ENCODE results near the gene KL. TPM values are rescaled to one million over a fixed set of nuclear protein-coding genes. Genes with fewer than 3 reads are reported as not detected.

The KL gene
- total RNA-seq, 2 donors from 2014 or later: 0.09 TPM; not detected in 1

- DNase-seq: no peak
- H3K27me3 Mint-ChIP-seq (ENCODE audit: insufficient read depth): peaks cover 4% of the 10 kb centered on the region
- Histone ChIP-seq H3K27ac (ENCODE audit: low read depth, low read length) (no peak overlapping the region), H3K4me1 (ENCODE audit: control insufficient read depth, insufficient read depth, low read length) (no peaks in the 10 kb centered on the region), H3K27me3 (ENCODE audit: control insufficient read depth, insufficient read depth, low read length, poor library complexity, severe bottlenecking) (no peaks in the 10 kb centered on the region), H3K9me3 (ENCODE audit: control insufficient read depth, low read length) (no peaks in the 10 kb centered on the region), H3K4me3 (ENCODE audit: low read length) (no peak overlapping the region), H3K36me3 (ENCODE audit: control insufficient read depth, insufficient read depth, low read length) (no peaks in the 10 kb centered on the region), H3K9ac (ENCODE audit: extremely low read depth, low read length, poor library complexity, severe bottlenecking) (no peak overlapping the region)
- H3K4me1 Mint-ChIP-seq: peaks cover 4% of the 10 kb centered on the region
- no peak overlapping the region for H3K4me3 Mint-ChIP-seq
- no peak overlapping the region for H3K27ac Mint-ChIP-seq
- no peaks in the 10 kb centered on the region for H3K9me3 Mint-ChIP-seq
- 81 to 100% methylated on average over 1 to 2 of the region's 2 CpGs for WGBS, 2 experiments (ENCODE audit: insufficient coverage in 1 of 2, insufficient read length in 1 of 2)
- TF ChIP-seq, protein P1, sequence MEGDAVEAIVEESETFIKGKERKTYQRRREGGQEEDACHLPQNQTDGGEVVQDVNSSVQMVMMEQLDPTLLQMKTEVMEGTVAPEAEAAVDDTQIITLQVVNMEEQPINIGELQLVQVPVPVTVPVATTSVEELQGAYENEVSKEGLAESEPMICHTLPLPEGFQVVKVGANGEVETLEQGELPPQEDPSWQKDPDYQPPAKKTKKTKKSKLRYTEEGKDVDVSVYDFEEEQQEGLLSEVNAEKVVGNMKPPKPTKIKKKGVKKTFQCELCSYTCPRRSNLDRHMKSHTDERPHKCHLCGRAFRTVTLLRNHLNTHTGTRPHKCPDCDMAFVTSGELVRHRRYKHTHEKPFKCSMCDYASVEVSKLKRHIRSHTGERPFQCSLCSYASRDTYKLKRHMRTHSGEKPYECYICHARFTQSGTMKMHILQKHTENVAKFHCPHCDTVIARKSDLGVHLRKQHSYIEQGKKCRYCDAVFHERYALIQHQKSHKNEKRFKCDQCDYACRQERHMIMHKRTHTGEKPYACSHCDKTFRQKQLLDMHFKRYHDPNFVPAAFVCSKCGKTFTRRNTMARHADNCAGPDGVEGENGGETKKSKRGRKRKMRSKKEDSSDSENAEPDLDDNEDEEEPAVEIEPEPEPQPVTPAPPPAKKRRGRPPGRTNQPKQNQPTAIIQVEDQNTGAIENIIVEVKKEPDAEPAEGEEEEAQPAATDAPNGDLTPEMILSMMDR (conservative IDR thresholded peaks at IDR 0.05): no peak
- H3K36me3 Mint-ChIP-seq (ENCODE audit: low read depth): no peaks in the 10 kb centered on the region
These were observed 63.7 kb downstream of the KL start for GRCh38 chr13:33079960-33080359.

DNA sequence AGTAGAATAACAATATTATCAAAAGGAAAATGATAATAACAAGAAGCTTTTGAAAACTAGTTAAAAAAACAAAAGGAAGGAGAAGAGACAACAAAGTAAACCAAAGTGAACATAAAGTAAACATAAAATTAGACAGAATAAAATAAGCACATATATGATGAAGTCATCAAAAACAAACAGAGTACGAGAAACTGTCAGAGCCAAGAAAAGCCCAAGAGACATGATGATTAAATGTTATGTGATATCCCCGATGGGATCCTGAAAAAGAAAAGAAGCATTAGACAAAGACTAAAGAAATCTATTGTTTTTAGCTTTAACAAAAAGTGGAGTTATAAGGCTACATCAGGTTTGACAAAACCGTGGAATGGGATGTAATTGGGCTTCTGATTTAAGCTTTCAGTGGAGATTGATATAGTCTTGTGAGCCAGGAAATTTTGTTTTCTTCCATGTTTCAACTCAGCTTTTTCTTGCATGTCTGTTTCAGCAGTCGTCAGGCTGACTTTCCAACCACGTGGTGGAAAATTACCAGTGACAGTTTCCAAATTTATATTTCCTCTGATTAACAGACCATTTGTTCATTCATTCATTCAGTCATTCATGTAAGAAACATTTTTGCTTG is 64.9 kb downstream of the KL start:
- no peak overlapping the region for H3K27ac Mint-ChIP-seq
- no peaks in the 10 kb centered on the region for H3K4me1 Mint-ChIP-seq
- DNase-seq: no peak
- WGBS, 2 experiments (ENCODE audit: insufficient coverage in 1 of 2, insufficient read length in 1 of 2): 81 to 93% methylated on average over 5 of the region's 5 CpGs
- Histone ChIP-seq H3K36me3 (ENCODE audit: control insufficient read depth, insufficient read depth, low read length) (no peaks in the 10 kb centered on the region), H3K27me3 (ENCODE audit: control insufficient read depth, insufficient read depth, low read length, poor library complexity, severe bottlenecking) (no peaks in the 10 kb centered on the region), H3K4me1 (ENCODE audit: control insufficient read depth, insufficient read depth, low read length) (no peaks in the 10 kb centered on the region), H3K27ac (ENCODE audit: low read depth, low read length) (no peak overlapping the region), H3K9ac (ENCODE audit: extremely low read depth, low read length, poor library complexity, severe bottlenecking) (no peak overlapping the region), H3K4me3 (ENCODE audit: low read length) (no peak overlapping the region), H3K9me3 (ENCODE audit: control insufficient read depth, low read length) (no peaks in the 10 kb centered on the region)
- H3K36me3 Mint-ChIP-seq (ENCODE audit: low read depth): no peaks in the 10 kb centered on the region
- no peaks in the 10 kb centered on the region for H3K9me3 Mint-ChIP-seq
- H3K27me3 Mint-ChIP-seq (ENCODE audit: insufficient read depth): peaks cover 9% of the 10 kb centered on the region
- TF ChIP-seq, protein P1 (conservative IDR thresholded peaks at IDR 0.05): no peak
- no peak overlapping the region for H3K4me3 Mint-ChIP-seq

- Mint-ChIP-seq H3K27me3 (ENCODE audit: insufficient read depth) (peaks cover 14% of the 10 kb centered on the region), H3K4me1 (no peaks in the 10 kb centered on the region)
These were observed 65.4 kb downstream of the KL start for GRCh38 chr13:33081666-33082065.

More at GRCh38 chr13:33081666-33082065, 65.4 kb downstream of the KL start:
- Mint-ChIP-seq H3K27ac (no peak overlapping the region), H3K9me3 (no peaks in the 10 kb centered on the region), H3K36me3 (ENCODE audit: low read depth) (no peaks in the 10 kb centered on the region), H3K4me3 (no peak overlapping the region)
- no peaks in the 10 kb centered on the region for H3K27me3 ChIP-seq (ENCODE audit: control insufficient read depth, insufficient read depth, low read length, poor library complexity, severe bottlenecking)
- H3K9ac ChIP-seq (ENCODE audit: extremely low read depth, low read length, poor library complexity, severe bottlenecking): no peak overlapping the region
- no peak overlapping the region for H3K27ac ChIP-seq (ENCODE audit: low read depth, low read length)
- H3K9me3 ChIP-seq (ENCODE audit: control insufficient read depth, low read length): no peaks in the 10 kb centered on the region
- H3K4me1 ChIP-seq (ENCODE audit: control insufficient read depth, insufficient read depth, low read length): no peaks in the 10 kb centered on the region
- DNase-seq: no peak
- WGBS, 2 experiments (ENCODE audit: insufficient coverage in 1 of 2, insufficient read length in 1 of 2): 94% methylated on average over 1 of the region's 1 CpG; no CpG with 5 or more reads in 1 of the 2 experiments
- H3K36me3 ChIP-seq (ENCODE audit: control insufficient read depth, insufficient read depth, low read length): no peaks in the 10 kb centered on the region
- no peak overlapping the region for H3K4me3 ChIP-seq (ENCODE audit: low read length)
- TF ChIP-seq, protein P1 (conservative IDR thresholded peaks at IDR 0.05): no peak
